Stimulated activated naive CD8-positive, alpha-beta T cell treated with anti-CD3 and anti-CD28 coated beads, Interleukin-15, Interleukin-2, amounts not matched to agents 100 U/mL and 50 U/mL, for 24 hours (primary cell): Measurements from ENCODE around the gene NKX1-1.
"Not testable (repeated sequence)": the region's sequence is repeated elsewhere in the genome, so short reads cannot be mapped to it uniquely, and the experiment has no call there.

Experiments
- ATAC-seq: fragments of 150-1000 bp; cut with Tn5 transposase; one replicate; pipeline ENCODE4 v1.10.0; 2021
- DNase-seq: peaks from one replicate; pipeline ENCODE4 v3.0.0; 2021

The NKX1-1 gene

GRCh38 chr4:1406394-1406980 lies at the start of gene NKX1-1:
TSS of gene NKX1-1 (minus strand) at chr4:1406442. CDS start at chr4:1406442, 0 bp downstream.
- DNase-seq (no peak), ATAC-seq (no peak)

GRCh38 chr4:1453731-1454130 lies 47.5 kb upstream of the NKX1-1 start:
- ATAC-seq (no peak), DNase-seq (no peak)

GRCh38 chr4:1452431-1453051 lies 46.3 kb upstream of the NKX1-1 start:
- ATAC-seq (peak; percentile 16), DNase-seq (no peak)

- ATAC-seq (no peak), DNase-seq (no peak)
These were observed 45.5 kb upstream of the NKX1-1 start for GRCh38 chr4:1451752-1452122.

GRCh38 chr4:1451106-1451751 lies 45.0 kb upstream of the NKX1-1 start:
- ATAC-seq (no peak), DNase-seq (no peak)

GRCh38 chr4:1449833-1450741 lies 43.8 kb upstream of the NKX1-1 start:
- DNase-seq (no peak), ATAC-seq (no peak)

GRCh38 chr4:1449475-1449832 lies 43.2 kb upstream of the NKX1-1 start:
- ATAC-seq, result no peak
- DNase-seq, result no peak

GRCh38 chr4:1448589-1449420 lies 42.6 kb upstream of the NKX1-1 start:
- DNase-seq (no peak), ATAC-seq (no peak)

GRCh38 chr4:1447676-1448588 lies 41.7 kb upstream of the NKX1-1 start:
- DNase-seq (no peak), ATAC-seq (no peak)

GRCh38 chr4:1446502-1447386 lies 40.5 kb upstream of the NKX1-1 start:
- ATAC-seq, result no peak

GRCh38 chr4:1445716-1446445 lies 39.6 kb upstream of the NKX1-1 start:
- no peak for ATAC-seq
- no peak for DNase-seq

More at GRCh38 chr4:1446502-1447386, 40.5 kb upstream of the NKX1-1 start:
- no peak for DNase-seq

- not testable (repeated sequence) for ATAC-seq, DNase-seq
These were observed 37.5 kb upstream of the NKX1-1 start for GRCh38 chr4:1443688-1444172.

- DNase-seq (no peak), ATAC-seq (no peak)
These were observed 20.8 kb upstream of the NKX1-1 start for GRCh38 chr4:1427010-1427409.

- DNase-seq (no peak), ATAC-seq (no peak)
These were observed 15.4 kb upstream of the NKX1-1 start for GRCh38 chr4:1421657-1422056.

GRCh38 chr4:1419708-1420107 lies 13.5 kb upstream of the NKX1-1 start:
- no peak for ATAC-seq
- DNase-seq, result no peak

GRCh38 chr4:1418494-1419285 lies 12.4 kb upstream of the NKX1-1 start:
- DNase-seq (no peak), ATAC-seq (no peak)

GRCh38 chr4:1417522-1418390 lies 11.5 kb upstream of the NKX1-1 start:
- DNase-seq (no peak), ATAC-seq (no peak)
